ENCODE measurements around the gene LGI4.

Gene LGI4

DNA sequence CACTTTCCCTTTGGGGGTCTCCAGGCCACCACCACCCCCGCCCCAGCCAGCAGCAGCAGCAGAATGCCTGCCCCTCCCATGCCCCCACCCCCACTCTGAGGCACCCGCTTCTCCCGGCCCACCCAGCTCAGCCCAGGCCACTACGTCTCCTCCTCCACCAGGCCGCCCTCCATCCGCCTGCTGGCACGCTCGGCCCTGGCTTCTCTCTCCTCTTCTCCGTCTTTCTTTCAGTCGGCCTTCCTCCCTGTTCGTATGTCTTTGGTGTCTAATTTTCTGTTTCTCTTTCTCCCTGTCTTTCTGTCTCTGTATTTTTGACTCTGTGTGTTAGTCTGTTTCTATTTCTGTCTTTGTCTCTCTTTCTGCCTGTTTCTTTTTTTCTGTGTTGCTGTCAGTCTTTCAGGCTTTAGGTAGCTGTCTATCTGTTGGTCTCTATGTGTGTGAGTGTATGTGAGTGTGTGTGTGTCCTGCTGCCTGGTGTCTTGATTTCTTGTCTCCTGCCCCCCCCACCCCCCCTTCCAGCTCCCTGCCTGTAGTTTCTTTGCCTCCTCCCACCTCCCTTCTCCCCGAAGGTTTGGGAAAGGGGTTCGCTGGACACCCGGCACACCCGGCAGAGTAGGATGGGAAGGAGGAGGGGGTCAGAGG lies at the start of gene LGI4:
Gene LGI4, minus strand, starts transcription at position 459 of the 642 bp plus-strand sequence. Its CDS starts 379 bp downstream, at position 80.
- no peak for DNase-seq (ENCODE audit: low read depth)

DNA sequence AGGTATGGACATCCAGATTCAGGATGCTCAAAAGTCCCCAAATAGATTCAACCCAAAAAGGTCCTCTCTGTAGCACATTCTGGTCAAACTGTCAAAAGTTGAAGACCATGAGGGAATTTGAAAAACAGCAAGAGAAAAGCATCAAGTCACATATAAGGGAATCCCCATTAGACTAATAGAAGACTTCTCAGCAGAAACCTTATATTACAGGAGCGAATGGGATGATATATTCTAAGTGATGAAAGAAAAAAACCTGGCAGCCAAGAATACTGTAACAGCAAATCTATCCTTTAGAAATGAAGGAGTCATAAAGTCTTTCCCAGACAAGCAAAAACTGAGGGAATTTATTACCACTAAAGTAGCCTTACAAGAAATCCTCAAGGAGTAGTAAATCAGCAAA lies 49.4 kb upstream of the LGI4 start:
- DNase-seq (ENCODE audit: low read depth) = no peak

DNA sequence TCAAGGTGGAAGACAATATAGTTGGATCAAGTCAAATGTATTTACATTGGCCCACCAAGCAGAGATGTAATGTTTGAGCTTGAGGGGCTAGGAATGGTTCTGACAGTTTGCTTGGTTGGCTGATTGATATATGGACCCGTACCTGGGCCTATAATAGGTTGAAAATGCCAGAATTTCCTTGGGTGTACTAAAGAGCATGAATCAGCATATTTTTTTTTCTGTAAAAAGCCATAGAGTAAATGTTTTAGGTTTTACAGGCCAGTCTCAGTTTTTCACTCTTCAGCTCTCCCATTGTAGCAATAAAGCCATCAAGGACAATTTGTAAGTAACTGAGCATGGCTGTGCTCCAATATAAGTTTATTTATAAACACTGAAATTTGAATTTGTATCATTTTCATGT lies 46.5 kb upstream of the LGI4 start:
- DNase-seq (ENCODE audit: low read depth) = no peak

DNA sequence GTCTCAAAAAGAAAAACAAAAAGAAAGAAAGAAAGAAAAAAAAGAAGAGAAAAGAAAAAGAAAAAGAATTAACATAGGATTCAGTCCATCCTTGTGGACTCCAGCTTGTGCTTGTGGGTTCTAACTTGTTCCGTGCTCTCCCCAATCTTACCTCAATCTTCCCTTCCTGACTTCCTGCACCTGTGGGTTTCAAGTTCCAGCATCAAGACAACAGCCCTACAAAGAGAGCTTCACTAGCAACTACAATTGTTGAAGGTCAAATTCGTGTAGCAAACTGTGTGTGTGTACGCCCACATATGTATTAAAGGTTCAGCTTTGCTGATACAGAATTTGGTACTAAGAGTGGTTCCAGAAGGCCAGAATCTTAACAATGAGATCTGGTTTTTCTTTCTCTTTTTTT lies 45.0 kb upstream of the LGI4 start:
- DNase-seq (ENCODE audit: low read depth) = no peak

DNA sequence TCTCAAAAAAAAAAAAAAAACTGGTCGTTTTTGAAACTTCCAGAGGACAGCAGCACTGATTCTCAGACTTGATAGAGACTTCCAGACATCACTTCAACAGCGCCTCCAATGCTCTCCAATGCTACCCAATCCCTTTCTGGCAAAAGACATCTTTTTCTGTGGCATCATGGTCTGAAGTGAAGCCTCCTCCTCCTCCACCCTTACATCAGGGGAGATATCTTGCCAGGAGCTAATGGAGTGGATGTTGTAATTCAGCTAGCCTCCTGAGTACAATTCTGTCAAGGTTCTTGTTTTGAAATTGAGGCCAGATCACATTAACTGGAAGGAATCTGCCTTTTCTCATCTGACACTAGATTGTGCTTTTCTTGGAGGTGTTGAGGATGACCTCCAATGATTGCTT lies 43.8 kb upstream of the LGI4 start:
- DNase-seq (ENCODE audit: low read depth) = no peak

- no peak for DNase-seq (ENCODE audit: low read depth)
Observed at GRCh38 chr19:35177377-35178274, 42.8 kb upstream of the LGI4 start.

DNA sequence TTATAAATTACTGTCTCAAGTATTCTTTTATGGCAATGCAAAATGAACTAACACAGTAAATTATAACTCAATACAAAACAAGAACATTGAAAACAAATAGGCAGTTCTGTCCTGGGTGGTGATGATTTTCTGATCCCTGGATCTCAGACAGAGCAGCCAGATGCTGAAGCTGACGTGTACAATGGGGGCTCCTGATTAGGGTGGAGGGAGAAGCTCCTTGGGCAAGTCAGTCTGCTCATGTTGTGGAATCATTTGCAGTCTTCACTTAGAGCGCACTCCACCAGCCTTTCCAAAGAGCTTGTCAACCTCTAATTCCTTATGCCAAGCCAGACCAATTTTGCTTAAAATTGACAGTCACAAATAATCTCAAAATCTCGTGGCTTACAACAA lies 41.3 kb upstream of the LGI4 start:
- DNase-seq (ENCODE audit: low read depth) = no peak

DNA sequence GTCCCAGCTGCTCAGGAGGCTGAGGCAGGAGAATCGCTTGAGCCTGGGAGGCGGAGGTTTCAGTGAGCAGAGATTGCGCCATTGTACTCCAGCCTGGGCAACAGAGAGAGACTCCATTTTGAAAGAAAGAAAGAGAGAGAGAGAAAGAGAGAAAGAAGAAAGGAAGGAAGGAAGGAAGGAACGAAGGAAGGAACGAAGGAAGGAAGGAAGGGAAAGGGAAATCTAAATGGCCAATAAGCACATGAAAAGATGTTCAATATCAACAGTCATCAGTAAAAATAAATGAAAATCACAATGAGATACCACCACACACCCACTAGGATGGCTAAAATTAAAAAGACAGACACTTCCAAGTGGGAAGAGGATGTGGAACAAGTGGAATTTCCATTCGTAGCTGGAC lies 39.4 kb upstream of the LGI4 start:
- DNase-seq (ENCODE audit: low read depth) = no peak

DNA sequence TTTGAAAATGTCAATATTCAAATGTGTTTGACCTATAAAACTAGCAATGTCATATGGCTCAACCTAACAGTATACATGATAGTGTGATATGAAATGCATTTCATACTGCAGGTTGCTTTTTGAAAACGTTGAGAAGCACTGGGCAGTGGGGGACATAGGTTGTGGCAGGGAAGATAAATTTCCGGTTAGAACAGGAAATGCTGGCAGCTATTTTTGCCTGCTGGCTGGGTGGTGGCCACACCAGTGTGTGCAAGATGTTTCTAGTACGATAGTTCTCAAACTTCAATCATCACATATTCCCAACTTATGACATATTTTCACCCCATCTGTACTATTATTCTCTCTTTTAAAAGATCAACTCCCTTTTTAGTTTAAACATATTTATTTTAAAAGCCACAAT lies 36.9 kb upstream of the LGI4 start:
- DNase-seq (ENCODE audit: low read depth) = no peak

DNA sequence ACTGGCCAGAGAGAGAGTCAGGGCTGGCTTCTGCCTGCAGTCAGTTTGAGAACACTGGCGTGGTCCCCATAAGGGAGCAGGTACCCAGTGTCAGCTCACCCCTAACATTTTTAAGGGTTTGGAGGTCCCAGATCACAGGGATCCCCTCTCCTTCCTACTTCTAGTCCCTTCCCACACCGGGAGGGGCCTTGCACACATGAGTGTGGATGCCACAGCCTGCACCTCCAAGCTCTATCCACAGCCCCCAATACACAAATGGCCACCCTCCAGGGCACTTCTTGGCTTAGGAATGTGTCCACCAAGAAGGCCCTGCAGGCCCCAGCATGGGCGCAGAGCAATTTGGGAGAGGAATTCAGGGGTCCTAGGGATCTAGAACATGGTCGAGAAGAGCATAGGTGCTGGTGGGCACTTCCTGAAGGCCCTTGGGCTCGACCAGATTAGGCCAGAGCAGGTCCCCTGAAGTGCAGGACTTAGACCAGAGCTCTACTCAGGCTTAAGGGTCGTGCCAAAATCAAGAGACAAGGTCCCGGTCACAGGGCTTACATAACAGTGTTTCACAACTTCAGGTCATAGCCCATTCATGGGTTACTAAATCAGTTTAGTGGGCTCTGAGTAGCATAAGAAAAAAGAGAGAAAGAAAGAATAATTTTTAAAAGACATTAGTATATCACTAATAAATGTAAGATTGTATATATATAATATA lies 35.7 kb upstream of the LGI4 start:
- no peak for DNase-seq (ENCODE audit: low read depth)

- no peak for DNase-seq (ENCODE audit: low read depth)
Observed at GRCh38 chr19:35169221-35169995, 34.5 kb upstream of the LGI4 start.

DNA sequence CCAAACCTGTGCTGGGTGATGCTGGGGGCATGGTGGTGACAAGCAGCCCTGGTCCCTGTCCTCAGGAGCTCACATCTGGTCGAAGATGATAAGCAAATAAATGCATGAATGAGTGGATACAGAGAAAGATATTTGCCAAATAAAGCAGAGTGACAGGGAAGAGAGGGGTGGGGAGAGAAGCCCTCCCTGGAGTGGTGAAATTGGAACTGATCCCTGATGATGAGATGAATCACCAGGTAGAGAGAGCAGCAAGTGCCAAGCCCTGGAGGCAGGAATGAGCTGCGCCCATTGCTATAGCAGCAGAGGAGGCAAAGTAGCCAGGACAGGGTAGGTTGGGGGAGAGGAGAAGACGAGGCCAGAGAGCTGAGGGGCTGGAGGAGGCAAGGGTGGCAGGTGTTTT lies 33.3 kb upstream of the LGI4 start:
- no peak for DNase-seq (ENCODE audit: low read depth)

GRCh38 chr19:35167251-35168119 lies 32.6 kb upstream of the LGI4 start:
- no peak for DNase-seq (ENCODE audit: low read depth)

DNA sequence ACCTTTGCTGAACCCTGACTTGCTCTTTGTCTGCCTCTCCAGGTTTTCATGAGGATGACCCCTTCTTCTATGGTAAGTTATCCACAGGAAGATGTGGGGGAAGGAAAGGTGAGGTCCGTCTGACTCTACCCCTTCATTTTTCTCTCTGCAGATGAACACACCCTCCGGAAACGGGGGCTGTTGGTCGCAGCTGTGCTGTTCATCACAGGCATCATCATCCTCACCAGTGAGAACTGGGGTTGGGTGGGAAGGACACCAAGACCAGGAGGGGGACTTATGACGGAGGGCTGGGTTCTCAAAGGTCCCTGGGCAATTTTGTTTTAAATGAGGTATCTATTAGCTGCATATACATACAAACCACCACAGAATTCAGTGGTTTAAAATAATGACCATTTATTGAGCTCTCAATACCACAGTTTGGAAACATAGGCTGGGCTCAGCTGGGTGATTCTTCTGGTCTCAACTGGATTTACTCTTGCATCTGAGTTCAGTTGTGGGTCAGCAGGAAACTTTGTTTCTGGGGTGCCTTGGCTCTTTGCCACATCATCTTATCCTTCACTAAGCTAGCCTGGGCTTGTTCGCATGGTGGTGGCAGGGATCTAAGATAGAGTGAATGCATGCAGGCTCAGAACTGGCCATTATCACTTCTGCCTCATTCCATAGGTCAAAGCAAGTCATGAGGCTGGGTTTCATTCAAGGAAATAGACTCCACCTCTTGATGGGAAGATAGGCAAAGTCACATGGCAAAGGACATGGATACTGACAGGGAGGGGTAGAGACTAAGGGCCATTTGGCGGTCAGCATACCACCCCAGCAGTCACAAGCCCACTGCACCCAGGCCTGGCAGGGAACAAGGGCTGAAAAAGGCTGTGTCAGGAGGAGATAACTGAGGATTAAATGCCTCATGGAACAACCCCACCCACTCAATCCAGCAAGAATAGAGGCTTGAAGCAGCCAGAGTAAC lies 31.5 kb upstream of the LGI4 start:
- no peak for DNase-seq (ENCODE audit: low read depth)

DNA sequence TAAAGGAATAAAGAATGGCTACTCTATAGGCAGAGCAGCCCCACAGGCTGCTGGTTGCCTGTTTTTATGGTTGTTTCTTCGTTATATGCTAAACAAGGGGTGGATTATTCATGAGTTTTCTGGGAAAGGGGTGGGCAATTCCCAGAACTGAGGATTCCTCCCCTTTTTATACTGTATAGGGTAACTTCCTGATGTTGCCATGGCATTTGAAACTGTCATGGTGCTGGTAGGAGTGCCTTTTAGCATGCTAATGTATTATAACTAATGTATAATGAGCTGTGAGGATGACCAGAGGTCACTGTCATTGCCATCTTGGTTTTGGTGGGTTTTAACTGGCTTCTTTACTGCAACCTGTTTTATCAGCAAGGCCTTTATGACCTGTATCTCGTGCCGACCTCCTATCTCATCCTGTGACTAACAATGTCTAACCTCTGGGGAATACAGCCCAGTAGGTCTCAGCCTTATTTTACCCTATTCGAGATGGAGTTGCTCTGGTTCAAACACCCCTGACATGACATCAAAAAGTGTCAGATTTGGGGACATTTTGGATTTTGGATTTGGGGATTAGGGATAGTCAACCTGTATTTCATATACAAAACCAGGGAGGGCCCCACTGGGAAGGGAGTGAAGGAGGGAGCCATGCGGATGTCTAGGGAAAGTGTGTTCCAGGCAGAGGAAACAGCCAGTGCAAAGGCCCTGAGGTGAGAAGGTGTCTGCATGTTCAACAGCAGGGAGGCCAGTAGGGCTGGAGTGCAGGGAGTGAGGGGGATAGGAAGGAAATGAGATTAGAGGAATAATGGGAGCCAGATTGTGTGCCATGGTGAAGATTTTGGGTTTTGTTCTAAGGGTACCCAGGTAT lies 30.6 kb upstream of the LGI4 start:
- no peak for DNase-seq (ENCODE audit: low read depth)

- DNase-seq (ENCODE audit: low read depth) = no peak
Observed at GRCh38 chr19:35164418-35164817, 29.6 kb upstream of the LGI4 start.

DNA sequence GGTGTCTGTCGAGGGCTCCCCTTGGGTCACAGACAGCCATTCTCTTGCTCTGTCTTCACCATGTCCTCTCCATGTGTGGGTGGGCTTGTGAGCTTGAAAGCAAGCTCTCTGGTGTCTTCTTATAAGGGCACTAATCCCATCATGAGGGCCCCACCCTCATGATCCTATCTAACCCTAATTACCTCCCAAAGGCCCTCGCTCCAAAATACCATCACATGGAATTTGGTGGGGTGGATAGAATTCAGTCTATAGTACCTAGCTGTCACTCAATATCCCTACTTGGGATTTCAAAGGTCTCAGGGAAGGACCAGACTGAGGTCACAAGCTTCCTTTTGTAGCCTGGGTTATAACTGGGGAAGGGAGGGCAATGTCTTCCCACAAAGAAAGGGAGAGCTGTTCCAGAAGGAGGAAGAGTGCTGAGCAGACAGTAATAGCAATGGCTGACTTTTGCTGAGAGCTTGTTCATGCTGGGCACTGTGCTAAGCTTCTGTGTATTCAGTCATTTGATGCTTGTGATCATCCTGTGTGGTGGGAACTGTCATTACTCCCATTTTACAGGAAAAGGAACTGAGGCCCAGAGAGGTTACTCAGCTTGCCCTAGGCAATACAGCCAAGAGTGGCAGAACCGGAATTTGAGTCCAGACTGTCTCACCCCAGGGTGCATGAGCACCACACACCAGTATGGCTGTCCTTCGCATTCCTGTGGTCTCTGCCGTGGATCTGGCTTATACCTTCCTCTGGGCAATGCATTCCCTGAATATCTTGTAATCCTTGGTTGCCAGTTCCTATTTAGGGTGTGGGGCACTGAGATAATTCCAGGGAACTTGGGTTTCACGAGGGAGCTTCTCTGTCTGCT lies 27.8 kb upstream of the LGI4 start:
- DNase-seq (ENCODE audit: low read depth) = no peak

DNA sequence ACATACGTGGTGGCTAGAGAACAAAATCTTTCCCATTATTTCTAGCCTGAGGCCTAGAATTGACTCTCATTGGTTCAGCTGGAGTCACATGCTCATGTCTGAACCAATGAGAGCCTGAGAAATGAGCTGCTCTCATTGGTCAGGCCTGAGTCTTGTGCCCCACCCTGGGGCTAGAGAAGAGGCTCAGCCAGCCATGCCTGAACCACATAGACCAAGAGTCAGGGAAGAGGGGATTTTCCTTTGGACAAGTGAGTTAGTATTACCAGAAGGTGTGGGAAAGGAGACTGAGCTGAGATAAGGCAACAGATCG lies 26.5 kb upstream of the LGI4 start:
- no peak for DNase-seq (ENCODE audit: low read depth)
